Measurements from ENCODE around the gene AMZ1. TPM values are rescaled to one million over a fixed set of nuclear protein-coding genes. Genes with fewer than 3 reads are reported as not detected.

Gene AMZ1
- total RNA-seq, 2 experiments from 2014 or later = 0.11 to 0.14 TPM

GRCh38 chr7:2728316-2729030, 40.5 kb downstream of the AMZ1 start:
- H3K27me3 Mint-ChIP-seq = no peaks in the 10 kb centered on the region
- DNase-seq (no peak), ATAC-seq (no peak)
- no peaks in the 10 kb centered on the region for H3K9me3 Mint-ChIP-seq
- H3K4me1 Mint-ChIP-seq (ENCODE audit: low read depth) = peaks cover 24% of the 10 kb centered on the region
- no peak overlapping the region for H3K27ac Mint-ChIP-seq
- ChIA-PET POLR2A (no interaction called here), CTCF (interaction anchor here (1.6 kb wide), 1 partner anchor 18 kb away, joined by 4 read pairs; no protein-coding TSS in a partner anchor)
- no peak overlapping the region for H3K4me3 Mint-ChIP-seq
- intact Hi-C loops (cut with micrococcal nuclease) = no loop called here
- H3K36me3 Mint-ChIP-seq (ENCODE audit: low read depth) = peaks cover 16% of the 10 kb centered on the region
- TF ChIP-seq CTCF (IDR thresholded peaks at IDR 0.05) = no peak

- Mint-ChIP-seq H3K36me3 (ENCODE audit: low read depth) (peaks cover 16% of the 10 kb centered on the region), H3K9me3 (no peaks in the 10 kb centered on the region), H3K27me3 (no peaks in the 10 kb centered on the region), H3K4me1 (ENCODE audit: low read depth) (peaks cover 30% of the 10 kb centered on the region), H3K4me3 (no peak overlapping the region), H3K27ac (no peak overlapping the region)
- ATAC-seq (no peak), DNase-seq (peak; percentile 0)
- intact Hi-C loops (cut with micrococcal nuclease) = no loop called here
- no peak for TF ChIP-seq CTCF (IDR thresholded peaks at IDR 0.05)
- ChIA-PET CTCF (interaction anchor here (1.5 kb wide), 1 partner anchor 11 kb away, joined by 3 read pairs; no protein-coding TSS in a partner anchor), POLR2A (no interaction called here)
These were observed 41.3 kb downstream of the AMZ1 start for GRCh38 chr7:2729031-2729892.

DNA sequence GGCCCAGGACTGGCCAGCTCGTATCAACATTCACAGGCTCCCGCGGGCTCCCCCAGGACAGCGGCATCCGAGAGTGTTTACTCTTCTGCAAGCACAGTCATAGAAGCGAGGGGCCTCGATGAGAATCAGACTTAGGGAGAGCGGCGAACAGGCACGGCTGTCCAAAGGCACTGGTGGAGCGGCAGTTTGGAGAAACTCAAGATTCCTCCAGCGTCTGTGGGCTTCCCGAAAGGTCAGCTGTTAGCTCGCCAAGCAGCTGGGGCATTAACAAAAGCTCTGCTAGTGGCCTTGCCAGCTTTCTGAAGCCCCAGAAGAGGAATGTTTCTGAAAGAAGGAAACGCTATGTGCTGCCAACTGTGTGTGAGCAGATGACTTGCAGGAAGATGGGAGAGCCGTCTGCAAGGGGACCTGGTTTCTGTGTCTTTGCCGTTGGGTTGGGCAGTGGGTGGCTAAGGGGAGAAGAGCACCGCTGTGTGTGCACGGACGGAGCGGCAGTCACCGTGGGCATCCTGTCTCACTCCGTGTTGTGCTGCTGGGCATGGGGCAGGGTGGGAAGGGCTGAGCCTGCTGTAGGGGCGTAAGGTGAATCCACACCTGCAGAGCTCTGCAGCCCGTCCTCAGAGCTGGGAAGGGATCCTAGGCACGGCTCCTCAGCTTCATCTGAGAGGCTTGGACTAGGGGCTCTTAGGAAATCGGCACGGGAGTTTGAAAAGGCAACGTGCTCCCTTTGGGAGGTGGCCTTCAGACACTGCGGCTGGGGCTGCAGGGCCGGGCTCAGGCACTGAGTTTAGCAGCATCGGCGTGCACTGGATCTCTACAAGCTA, 42.1 kb downstream of the AMZ1 start:
- ATAC-seq = no peak
- Mint-ChIP-seq H3K36me3 (ENCODE audit: low read depth) (peaks cover 16% of the 10 kb centered on the region), H3K9me3 (no peaks in the 10 kb centered on the region), H3K27me3 (no peaks in the 10 kb centered on the region), H3K4me1 (ENCODE audit: low read depth) (peaks cover 34% of the 10 kb centered on the region), H3K4me3 (no peak overlapping the region), H3K27ac (no peak overlapping the region)
- ChIA-PET POLR2A (no interaction called here), CTCF (interaction anchor here (1.4 to 2.3 kb wide), 3 partner anchors 10 to 20 kb away, joined by 3 to 7 read pairs (median 6); no protein-coding TSS in a partner anchor)
- intact Hi-C loops (cut with micrococcal nuclease) = no loop called here
- no peak for TF ChIP-seq CTCF (IDR thresholded peaks at IDR 0.05)
- peak; percentile 0 for DNase-seq

DNA sequence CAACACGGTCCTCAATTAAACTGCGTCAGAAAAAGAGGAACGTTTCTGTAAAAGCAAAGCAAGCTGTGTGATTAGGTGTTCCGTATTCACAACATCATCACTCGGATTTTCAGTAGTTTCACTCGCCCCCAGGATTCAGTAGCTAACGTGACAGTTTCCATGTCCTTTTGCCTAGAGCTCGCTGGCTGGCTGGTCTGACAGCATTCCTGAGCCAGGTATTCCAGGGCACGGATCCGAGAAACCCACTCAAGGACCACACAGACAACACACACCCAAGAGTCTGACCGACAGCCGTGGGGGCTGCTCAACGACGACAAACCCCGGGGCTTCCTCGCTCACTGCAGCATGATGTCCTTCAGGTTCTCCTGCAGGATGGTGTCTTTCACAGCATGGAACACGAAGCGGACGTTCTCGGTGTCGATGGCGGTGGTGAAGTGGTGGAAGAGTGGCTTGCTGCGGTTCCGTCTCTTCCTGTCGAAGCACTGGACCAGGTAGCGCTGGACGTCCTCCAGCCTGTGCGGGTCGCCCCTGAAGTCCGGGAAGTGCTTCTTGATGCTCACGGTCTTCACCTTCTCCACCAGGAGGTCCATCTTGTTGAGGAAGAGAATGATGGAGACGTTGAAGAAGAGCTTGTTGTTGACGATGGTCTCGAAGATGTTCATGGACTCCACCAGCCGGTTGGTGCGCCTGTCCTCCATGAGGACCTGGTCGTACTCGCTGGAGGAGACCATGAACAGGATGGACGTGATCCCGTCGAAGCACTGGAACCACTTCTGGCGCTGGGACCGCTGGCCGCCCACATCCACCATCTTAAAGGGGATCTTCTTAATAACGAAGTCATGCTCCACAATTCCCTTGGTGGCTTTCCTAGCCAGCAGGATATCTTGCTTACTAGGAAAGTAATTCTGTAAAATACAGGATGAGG, 43.1 kb downstream of the AMZ1 start:
- ChIA-PET CTCF (interaction anchor here (1.0 to 2.3 kb wide), 4 partner anchors 9 to 21 kb away, joined by 3 to 7 read pairs (median 4); no protein-coding TSS in a partner anchor), POLR2A (no interaction called here)
- Mint-ChIP-seq H3K4me1 (ENCODE audit: low read depth) (peaks cover 39% of the 10 kb centered on the region), H3K4me3 (no peak overlapping the region), H3K9me3 (no peaks in the 10 kb centered on the region), H3K27ac (no peak overlapping the region), H3K27me3 (no peaks in the 10 kb centered on the region), H3K36me3 (ENCODE audit: low read depth) (peaks cover 16% of the 10 kb centered on the region)
- intact Hi-C loops (cut with micrococcal nuclease) = no loop called here
- no peak for TF ChIP-seq CTCF (IDR thresholded peaks at IDR 0.05)
- ATAC-seq = no peak
- DNase-seq = peak; percentile 0
